T-helper 2 cell (primary cell): Measurements from ENCODE around the gene CTSW.

Experiments
- DNase-seq, 5 experiments: peaks; one replicate each; pipeline versions ENCODE4 v3.0.0 to v3.0.0-alpha.2; 2012 to 2022

The CTSW gene

DNA sequence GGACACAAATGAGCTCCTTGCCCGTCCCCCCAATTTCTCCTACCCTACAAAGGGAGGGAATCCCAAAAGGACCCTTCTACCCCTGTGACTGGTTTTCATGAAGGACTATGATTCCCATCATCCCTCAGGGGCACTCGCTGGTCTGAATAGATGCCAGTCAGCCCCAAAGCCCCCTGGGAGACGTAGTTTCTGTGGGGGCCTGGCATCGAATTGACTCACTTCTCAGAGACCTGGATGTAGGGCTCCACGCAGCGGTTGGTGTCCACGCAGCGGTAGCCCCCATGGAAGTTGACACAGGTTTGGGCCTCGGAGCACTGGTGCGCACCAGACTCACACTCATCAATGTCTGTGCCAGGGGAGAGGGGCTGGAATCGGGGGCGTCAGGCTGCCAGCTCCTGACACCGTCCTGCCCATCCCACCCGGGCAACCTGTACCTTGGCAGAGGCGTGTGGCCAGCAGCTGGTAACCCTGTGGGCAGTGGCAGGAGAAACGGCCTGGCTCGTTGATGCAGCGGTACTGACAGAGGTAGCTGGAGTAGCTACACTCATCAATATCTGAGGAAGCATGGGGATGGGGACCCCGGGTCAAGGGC is 11.5 kb upstream of the CTSW start:
- DNase-seq: peak in 1 of 5 experiments; percentile 50

- DNase-seq: no peak
Measured at GRCh38 chr11:65868907-65869306, 10.7 kb upstream of the CTSW start.

GRCh38 chr11:65869643-65870306 is 9.9 kb upstream of the CTSW start:
- no peak for DNase-seq

DNA sequence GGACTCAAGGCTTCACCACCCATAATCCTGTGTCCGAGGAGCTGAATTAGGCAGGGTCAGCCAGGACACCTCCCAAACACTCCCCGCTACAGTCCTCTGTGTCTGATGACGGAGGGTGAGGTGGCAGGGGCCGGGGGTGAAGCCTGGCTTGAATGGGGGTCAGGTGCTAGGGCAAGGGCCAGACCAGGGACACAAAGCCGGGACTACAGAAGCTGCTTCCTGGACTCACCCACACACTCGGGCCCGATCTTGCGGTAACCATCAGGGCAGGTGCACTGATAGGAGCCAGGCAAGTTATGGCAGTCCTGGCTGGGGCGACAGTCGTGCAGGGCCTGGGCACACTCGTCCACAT is 9.4 kb upstream of the CTSW start:
- no peak for DNase-seq

DNA sequence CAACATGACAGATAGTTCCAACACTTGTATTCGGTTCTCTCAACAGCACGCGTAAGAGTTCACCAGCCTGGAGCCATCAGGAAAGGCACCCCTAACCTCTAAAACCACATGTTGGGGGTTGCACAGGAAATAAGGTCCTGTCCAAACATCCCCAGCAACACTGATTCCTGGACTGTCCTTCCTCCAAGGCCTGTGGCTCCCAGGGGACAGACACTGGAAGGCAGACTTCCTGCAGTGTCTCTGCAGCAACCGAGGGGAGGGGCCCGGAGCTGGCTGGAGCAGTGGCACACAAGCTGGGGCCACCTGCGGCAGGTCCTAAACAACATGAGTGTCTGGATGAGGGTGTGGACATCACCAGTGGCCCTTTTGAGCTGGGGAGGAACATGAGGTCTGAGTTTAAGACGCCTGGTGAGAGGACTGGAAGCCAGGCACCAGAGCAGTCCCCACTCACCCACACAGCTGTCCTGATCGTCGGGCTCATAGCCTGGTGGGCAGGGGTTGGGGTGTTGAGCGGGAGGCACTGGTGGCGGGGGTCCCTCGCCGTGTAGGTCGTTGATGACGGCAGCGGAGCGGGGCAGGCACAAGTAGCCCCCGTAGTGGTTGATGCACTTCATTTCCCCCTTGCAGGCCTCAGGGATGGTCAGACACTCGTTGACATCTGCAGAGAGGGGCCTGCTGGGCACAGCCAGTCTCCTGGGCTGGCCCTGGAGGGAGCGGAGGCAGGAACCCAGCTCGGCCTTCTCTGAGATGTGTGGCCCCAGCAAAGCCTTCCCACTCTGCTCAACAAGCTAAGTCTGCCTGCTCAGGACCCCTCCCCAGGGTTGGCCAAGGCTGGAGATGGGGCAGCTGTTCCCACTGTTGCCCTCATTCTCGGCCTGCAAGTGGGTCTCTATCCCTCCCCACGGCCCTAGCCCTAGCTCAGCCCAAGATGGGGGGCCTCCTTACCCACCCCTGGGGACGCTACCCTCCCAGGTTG is 8.6 kb upstream of the CTSW start:
- DNase-seq: no peak

DNA sequence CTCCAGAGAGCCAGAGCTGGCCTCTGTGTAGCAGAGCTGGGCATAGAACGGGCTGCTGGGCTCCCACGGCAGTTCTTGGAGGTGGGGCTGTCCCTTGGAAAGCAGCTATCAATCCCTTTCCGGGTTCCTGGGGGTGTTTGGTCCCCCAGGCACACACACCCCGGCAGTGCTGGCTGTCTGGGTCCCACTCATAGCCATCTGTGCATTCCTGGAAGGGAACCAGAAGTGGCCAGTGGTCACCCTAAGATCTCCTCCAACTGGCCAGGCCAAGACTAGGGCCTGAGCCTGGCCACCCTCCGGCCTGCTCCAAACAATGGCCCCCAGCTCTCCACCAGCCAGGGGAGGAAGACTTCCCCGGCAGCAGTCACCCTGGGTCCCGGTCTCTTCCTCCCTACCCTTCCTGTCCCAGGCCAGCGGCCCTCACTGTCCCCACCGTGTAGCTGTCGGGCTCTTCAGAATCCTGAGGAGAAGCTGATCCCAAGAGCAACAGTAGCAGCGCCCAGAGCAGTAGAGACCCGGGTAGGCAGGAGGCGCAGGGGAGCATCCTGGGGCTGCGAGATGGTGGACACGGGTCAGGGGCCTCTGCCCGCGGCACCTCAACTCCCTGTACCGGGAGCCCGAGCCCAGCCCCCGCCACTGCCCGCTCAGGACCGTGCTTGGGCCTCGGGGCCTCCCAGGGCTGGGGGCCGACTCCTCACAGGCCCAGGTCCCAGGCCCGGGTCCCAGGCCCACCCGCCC is 7.7 kb upstream of the CTSW start:
- DNase-seq: no peak

DNA sequence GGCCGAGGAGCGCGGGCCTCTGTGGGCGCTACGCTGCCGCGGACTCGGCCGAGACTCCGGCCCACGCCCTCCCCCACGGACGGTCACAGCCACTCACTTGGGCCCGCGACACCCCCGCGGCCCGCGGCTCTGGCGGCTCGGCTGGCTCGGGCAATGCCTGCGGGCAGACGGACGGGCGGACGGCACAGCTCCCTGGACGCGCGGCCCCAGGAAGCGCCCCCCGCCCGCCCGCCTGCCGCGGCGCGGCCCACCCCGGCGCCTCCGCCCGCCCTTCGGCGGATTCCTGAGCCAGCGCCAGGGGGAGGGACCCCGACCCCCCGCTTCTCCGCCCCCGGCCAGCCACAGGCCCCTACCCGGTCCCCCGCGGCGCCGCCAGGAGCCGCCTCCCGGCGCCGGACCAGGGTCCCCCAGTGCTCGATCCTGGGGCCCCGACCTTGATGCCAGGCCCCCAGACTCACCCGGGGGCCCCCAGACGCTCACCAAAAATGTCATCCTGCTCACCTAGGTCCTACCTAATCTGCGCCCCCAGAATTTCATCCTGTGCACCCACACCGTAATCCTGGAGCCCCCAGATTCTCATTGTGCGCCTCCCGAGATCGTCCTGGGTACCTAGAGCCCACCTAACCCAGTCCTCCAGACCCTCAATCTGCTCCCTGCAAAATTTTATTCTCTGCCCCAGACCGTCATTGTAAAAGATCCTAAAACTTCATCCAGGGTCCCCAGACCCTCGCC is 6.9 kb upstream of the CTSW start, which contains the start of gene EFEMP2:
Gene EFEMP2 (minus strand): TSS at position 215 of the 732 bp plus-strand sequence. CDS start 446 bp downstream, outside the sequence.
- DNase-seq: no peak

GRCh38 chr11:65873318-65874156 is 6.1 kb upstream of the CTSW start:
- DNase-seq: peak; percentile 90 to 96 (median 93)

- no peak for DNase-seq
Measured at GRCh38 chr11:65880027-65880426, 390 bp downstream of the CTSW start.

GRCh38 chr11:65880844-65881421 is 1.3 kb downstream of the CTSW start:
- DNase-seq: peak in 1 of 5 experiments; percentile 36

- no peak for DNase-seq
Measured at GRCh38 chr11:65882120-65883057, 2.8 kb downstream of the CTSW start.

DNA sequence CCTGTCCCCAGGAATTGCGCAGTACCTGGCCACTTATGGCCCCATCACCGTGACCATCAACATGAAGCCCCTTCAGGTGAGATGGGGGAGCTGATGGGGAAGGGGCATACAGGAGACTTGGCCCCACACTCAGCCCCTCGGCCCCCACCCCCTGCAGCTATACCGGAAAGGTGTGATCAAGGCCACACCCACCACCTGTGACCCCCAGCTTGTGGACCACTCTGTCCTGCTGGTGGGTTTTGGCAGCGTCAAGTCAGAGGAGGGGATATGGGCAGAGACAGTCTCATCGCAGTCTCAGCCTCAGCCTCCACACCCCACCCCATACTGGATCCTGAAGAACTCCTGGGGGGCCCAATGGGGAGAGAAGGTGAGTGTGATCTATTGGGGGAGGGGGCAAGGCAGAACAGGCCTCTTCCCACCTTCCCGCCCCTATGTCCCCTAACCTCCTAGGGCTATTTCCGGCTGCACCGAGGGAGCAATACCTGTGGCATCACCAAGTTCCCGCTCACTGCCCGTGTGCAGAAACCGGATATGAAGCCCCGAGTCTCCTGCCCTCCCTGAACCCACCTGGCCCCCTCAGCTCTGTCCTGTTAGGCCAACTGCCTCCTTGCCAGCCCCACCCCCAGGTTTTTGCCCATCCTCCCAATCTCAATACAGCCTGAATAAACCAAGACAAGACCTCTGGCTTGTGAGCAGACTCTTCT is 3.6 kb downstream of the CTSW start:
- no peak for DNase-seq

GRCh38 chr11:65883786-65884715 is 4.4 kb downstream of the CTSW start:
- DNase-seq: no peak

GRCh38 chr11:65884716-65885092 is 5.1 kb downstream of the CTSW start:
- DNase-seq: peak; percentile 67 to 80 (median 75)

DNA sequence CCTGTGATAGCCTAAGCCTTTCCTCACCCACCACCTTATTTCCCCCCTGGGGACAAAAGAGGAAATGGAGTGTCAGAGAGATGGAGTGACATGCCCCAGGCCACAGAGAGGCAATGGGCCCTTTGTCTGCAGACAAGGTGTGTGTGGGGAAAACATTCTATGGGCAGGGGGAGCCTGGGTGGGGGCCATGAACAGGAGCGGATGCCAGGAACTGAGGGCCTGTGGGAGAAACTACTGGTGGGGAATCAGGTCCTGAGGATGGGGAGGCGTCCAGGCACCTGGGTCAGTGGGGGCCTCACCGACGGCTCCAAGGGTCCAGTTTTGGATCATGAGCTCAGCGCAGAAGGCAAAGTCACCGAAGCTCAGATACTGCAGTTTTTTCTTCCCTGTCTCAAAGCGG is 5.6 kb downstream of the CTSW start:
- DNase-seq: no peak

- DNase-seq: no peak
Measured at GRCh38 chr11:65885808-65886536, 6.3 kb downstream of the CTSW start.
